Measurements from ENCODE around the gene HSP90AB1. TPM values are rescaled to one million over a fixed set of nuclear protein-coding genes. Genes with fewer than 3 reads are reported as not detected.
A peak's percentile ranks its signal among the peaks of the same experiment; 100 is the strongest.

Gene HSP90AB1
- total RNA-seq, 4 donors from 2014 or later = 356 to 729 (median 499) TPM

DNA sequence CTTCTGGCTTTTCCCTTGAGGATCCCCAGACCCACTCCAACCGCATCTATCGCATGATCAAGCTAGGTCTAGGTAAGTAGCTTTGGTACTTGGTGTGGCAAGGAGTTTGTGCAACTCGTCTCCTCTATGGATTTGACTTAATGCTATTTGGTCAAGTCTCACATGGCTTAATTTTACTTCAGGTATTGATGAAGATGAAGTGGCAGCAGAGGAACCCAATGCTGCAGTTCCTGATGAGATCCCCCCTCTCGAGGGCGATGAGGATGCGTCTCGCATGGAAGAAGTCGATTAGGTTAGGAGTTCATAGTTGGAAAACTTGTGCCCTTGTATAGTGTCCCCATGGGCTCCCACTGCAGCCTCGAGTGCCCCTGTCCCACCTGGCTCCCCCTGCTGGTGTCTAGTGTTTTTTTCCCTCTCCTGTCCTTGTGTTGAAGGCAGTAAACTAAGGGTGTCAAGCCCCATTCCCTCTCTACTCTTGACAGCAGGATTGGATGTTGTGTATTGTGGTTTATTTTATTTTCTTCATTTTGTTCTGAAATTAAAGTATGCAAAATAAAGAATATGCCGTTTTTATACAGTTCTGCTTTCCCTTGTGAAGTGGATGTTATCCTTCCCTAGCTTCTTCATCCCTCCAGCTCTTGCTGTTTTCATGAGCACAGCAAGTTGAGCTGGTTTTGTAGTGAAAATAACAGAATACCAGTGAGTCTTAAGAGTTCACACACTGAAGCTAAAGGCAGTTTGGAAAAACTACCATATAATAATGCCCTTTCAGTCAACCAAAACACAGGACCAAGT lies 6.6 kb downstream of the HSP90AB1 start:
- Histone ChIP-seq H3K9me3 (no peaks in the 10 kb centered on the region), H3K4me1 (peaks cover 36 to 78% (median 76%) of the 10 kb centered on the region in 4 donors), H3K27me3 (no peaks in the 10 kb centered on the region), H3K4me3 (no peak overlapping the region), H3K27ac (replicated peaks in 1 of 4) (peak overlapping the region in 1 of 4 donors; percentile 1), H3K36me3 (peaks cover 63 to 81% (median 75%) of the 10 kb centered on the region in 4 donors)
- WGBS = 75% methylated on average over 10 of the region's 10 CpGs
- TF ChIP-seq POLR2AphosphoS5 (IDR thresholded peaks at IDR 0.05) (no peak), EP300 (IDR thresholded peaks at IDR 0.05) (no peak), POLR2A (IDR thresholded peaks at IDR 0.05; ENCODE audit: low read depth) (no peak)
- TF ChIP-seq, protein P1, sequence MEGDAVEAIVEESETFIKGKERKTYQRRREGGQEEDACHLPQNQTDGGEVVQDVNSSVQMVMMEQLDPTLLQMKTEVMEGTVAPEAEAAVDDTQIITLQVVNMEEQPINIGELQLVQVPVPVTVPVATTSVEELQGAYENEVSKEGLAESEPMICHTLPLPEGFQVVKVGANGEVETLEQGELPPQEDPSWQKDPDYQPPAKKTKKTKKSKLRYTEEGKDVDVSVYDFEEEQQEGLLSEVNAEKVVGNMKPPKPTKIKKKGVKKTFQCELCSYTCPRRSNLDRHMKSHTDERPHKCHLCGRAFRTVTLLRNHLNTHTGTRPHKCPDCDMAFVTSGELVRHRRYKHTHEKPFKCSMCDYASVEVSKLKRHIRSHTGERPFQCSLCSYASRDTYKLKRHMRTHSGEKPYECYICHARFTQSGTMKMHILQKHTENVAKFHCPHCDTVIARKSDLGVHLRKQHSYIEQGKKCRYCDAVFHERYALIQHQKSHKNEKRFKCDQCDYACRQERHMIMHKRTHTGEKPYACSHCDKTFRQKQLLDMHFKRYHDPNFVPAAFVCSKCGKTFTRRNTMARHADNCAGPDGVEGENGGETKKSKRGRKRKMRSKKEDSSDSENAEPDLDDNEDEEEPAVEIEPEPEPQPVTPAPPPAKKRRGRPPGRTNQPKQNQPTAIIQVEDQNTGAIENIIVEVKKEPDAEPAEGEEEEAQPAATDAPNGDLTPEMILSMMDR (IDR thresholded peaks at IDR 0.05) = peak; percentile 25 to 49 (median 30)
- intact Hi-C loops (cut with DNase I) = no loop called here
- no peak for DNase-seq (ENCODE audit: extremely low spot score)

GRCh38 chr6:44254191-44255104 lies 7.5 kb downstream of the HSP90AB1 start:
- 80% methylated on average over 12 of the region's 12 CpGs for whole genome bisulfite sequencing
- H3K27ac ChIP-seq (replicated peaks in 1 of 4) = peak overlapping the region in 1 of 4 donors; percentile 33
- no peak overlapping the region for H3K4me3 ChIP-seq
- H3K27me3 ChIP-seq = no peaks in the 10 kb centered on the region
- intact Hi-C loops (cut with DNase I) = no loop called here
- TF ChIP-seq POLR2AphosphoS5 (IDR thresholded peaks at IDR 0.05) (no peak), POLR2A (IDR thresholded peaks at IDR 0.05; ENCODE audit: low read depth) (no peak), EP300 (IDR thresholded peaks at IDR 0.05) (no peak)
- TF ChIP-seq, protein P1 (IDR thresholded peaks at IDR 0.05) = no peak
- peaks cover 27 to 69% (median 66%) of the 10 kb centered on the region in 4 donors for H3K4me1 ChIP-seq
- H3K9me3 ChIP-seq = no peaks in the 10 kb centered on the region
- DNase-seq (ENCODE audit: extremely low spot score) = no peak
- peaks cover 56 to 81% (median 70%) of the 10 kb centered on the region in 4 donors for H3K36me3 ChIP-seq

GRCh38 chr6:44255105-44255808 lies 8.4 kb downstream of the HSP90AB1 start:
- Histone ChIP-seq H3K4me1 (peaks cover 26 to 61% (median 58%) of the 10 kb centered on the region in 4 donors), H3K27me3 (no peaks in the 10 kb centered on the region), H3K4me3 (no peak overlapping the region), H3K9me3 (no peaks in the 10 kb centered on the region), H3K36me3 (peaks cover 48 to 77% (median 68%) of the 10 kb centered on the region in 4 donors), H3K27ac (replicated peaks in 1 of 4) (peak overlapping the region in 2 of 4 donors; percentile 33 to 97)
- TF ChIP-seq, protein P1 (IDR thresholded peaks at IDR 0.05) = no peak
- TF ChIP-seq EP300 (IDR thresholded peaks at IDR 0.05) = no peak
- TF ChIP-seq POLR2AphosphoS5 (IDR thresholded peaks at IDR 0.05) = no peak
- no peak for TF ChIP-seq POLR2A (IDR thresholded peaks at IDR 0.05; ENCODE audit: low read depth)
- intact Hi-C loops (cut with DNase I) = no loop called here
- WGBS = 70% methylated on average over 8 of the region's 16 CpGs
- no peak for DNase-seq (ENCODE audit: extremely low spot score)

All from esophagus muscularis mucosa (tissue), 4 donors.